DMS153 treated with DMSO at 0.1 percent for 48 hours (cell line): ENCODE data around the gene RAPH1.
"Not testable (repeated sequence)": the region's sequence is repeated elsewhere in the genome, so short reads cannot be mapped to it uniquely, and the experiment has no call there.

Source experiments
- DNase-seq: peaks from one replicate; lab custom pipeline; 2025; ENCODE audit not compliant: unreplicated experiment; lab: John Stamatoyannopoulos, UW

RAPH1 gene

GRCh38 chr2:203547356-203547755 lies 12.3 kb upstream of the RAPH1 start:
- DNase-seq: no peak

- DNase-seq: no peak
Measured at GRCh38 chr2:203544402-203544801, 9.3 kb upstream of the RAPH1 start.

DNA sequence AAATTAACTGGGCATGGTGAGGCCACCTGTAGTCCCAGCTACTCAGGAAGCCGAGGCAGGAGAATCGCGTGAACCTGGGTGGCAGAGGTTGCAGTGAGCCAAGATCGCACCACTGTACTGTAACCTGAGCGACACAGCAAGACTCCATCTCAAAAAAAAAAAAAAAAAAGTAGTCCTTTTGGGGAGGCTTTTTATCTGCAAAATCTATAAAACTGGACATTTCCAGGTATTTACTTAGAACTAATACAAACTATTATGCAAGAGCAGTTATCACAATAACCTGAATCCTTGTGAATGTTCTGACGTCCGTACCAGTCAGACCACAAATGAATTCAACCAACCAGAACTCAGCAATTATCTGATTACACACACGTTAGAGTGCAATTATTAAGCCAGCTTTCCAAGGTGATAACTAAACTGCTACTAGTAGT lies 8.8 kb upstream of the RAPH1 start:
- no peak for DNase-seq

GRCh38 chr2:203540598-203540997 lies 5.5 kb upstream of the RAPH1 start:
- DNase-seq: not testable (repeated sequence)

DNA sequence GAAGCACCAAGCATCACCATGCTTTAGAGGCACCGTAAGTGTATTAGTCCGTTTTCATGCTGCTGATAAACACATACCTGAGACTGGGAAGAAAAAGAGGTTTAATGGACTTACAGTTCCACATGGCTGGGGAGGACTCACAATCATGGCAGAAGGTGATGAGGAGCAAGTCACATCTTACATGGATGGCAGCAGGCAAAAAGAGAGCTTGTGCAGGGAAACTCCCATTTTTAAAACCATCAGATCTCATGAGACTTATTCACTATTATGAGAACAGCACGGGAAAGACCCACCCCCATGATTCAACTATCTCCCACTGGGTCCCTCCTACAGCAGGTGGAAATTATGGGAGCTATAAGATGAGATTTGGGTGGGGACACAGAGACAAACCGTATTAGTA lies 3.1 kb upstream of the RAPH1 start:
- not testable (repeated sequence) for DNase-seq

DNA sequence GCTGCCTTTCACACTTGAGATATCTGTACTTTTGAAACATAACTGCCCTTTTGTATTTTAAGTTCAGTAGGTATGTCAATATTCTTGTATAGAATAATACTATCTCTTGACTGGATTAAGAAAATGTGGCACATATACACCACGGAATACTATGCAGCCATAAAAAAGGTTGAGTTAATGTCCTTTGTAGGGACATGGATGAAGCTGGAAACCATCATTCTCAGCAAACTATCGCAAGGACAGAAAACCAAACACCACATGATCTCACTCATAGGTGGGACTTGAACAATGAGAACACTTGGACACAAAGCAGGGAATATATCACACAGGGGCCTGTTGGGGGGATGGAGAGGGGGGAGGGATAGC lies 1.5 kb upstream of the RAPH1 start:
- not testable (repeated sequence) for DNase-seq

- DNase-seq: no peak
Measured at GRCh38 chr2:203535784-203536585, 884 bp upstream of the RAPH1 start.

GRCh38 chr2:203534621-203535077 lies 452 bp downstream of the RAPH1 start:
- DNase-seq: no peak

DNA sequence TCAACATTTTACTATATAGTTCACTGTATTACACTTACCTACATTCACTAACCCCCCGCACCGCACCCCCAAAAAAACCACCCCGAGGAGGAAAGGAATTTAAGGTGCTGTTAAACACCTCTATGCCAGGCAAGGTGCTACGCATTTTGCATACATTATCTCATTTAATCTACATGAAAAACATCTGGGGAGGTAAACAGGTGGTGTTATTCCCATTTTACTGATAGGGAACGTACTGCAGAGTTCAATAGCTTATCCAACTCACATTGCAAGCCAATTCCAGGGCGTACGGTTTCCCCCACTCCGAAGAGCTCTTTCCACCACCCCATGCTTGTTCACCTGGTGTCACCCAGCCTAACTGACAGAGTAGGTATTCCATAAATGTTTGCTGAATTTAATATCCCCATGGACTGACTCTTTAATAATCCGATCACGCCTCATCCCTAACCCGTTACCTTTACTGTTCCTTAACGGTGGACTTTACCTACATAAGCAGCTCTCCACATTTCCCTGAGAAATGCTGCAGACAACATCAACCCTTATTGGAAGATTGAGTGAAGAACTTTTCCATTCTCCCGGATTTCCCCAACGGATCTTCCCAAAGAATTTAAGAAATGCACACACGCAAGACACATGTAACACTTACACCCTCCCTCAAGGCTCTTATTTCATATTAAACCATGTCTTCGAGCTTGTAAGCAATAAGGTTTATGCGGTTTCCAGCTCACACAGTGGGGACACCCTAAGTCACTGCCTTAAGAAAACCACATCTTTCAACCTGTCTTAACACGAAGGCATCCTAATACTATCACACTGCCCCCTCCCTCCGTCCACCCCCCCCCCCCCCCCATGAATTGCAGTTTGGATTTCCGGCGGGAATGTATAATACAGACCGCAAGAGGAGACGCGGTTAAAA lies 1.2 kb downstream of the RAPH1 start:
- DNase-seq: no peak

DNA sequence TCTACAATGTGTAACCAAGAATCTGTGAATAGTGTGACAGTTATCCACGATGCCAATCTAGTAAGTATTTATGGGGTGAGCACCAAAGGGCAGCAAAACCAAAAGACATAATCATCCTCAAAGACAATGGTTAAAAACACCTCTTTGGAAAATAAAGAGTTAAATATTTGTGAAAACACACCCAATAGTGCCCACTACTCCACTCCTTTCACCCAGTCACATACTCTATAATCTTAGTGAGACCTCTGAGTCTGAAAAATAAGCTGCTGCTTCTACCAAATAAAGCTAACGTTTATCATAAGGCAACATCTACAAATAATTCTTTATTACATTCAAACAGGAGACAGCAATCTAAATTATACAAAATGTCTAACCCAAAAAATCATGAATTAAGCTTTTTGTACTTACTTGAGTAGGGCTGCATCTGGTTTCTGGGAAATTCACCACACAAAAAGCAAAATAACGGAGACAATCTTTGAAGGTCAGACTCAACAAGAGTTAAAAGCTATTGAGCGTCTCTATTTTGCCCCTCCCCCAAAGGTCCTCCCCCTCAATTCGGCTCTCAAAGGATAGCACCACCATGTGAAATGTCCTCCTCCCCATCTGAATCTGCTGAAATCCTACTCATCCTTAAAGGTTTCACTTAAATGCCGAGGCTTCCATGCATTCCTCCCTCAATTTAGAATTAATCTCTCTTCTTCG lies 2.0 kb downstream of the RAPH1 start:
- DNase-seq: no peak

GRCh38 chr2:203527719-203528118 lies 7.4 kb downstream of the RAPH1 start:
- DNase-seq: no peak

GRCh38 chr2:203513268-203513667 lies 21.8 kb downstream of the RAPH1 start:
- not testable (repeated sequence) for DNase-seq

DNA sequence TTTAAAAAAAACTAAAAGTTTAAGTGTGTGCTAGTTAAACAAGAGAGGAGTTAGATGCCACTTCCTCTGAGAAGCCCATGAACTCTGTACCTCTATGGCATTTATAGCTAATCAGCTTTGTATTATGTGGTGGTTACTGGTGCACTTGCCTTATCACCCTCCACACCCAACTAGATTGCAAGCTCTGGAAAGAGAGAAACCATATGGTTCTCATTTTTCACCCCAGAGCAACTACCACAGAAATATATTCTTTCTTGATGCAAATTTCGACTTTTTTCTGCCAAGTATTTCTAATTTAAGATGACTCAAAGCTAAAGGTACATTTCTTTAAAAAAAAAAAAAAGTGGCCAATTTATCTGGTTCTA lies 24.2 kb downstream of the RAPH1 start:
- DNase-seq: no peak

DNA sequence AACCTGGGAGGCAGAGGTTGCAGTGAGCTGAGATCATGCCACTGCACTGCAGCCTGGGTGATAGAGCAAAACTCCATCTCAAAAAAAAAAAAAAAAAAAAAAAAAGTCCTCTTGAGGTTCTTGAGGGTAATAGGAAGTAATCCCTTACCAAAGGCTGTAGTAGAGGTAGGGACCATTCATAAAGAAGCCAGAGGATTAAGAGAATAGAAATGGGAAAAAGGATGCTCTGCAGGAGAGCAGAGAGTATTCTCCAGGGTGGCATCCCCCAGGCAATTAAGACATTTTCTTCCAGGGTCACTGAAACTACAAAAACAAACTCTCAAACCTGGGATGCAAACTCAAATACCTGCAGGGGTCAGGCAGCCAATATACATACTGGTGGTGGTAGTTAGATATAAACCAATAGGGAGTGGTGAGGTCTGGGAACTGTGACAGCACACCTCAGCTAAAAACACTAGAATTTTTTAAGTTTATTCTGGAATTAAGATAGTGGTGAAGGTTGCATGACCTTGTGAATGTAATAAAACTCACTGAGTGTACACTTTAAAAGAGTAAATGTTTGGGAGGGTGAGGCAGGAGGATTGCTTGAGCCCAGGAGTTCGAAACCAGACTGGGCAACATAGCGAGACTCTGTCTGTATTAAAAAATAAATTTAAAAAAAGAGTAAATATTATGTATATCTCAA lies 24.7 kb downstream of the RAPH1 start:
- DNase-seq: no peak

GRCh38 chr2:203503460-203503859 lies 31.6 kb downstream of the RAPH1 start:
- DNase-seq: not testable (repeated sequence)

- DNase-seq: no peak
Measured at GRCh38 chr2:203501873-203502272, 33.2 kb downstream of the RAPH1 start.

DNA sequence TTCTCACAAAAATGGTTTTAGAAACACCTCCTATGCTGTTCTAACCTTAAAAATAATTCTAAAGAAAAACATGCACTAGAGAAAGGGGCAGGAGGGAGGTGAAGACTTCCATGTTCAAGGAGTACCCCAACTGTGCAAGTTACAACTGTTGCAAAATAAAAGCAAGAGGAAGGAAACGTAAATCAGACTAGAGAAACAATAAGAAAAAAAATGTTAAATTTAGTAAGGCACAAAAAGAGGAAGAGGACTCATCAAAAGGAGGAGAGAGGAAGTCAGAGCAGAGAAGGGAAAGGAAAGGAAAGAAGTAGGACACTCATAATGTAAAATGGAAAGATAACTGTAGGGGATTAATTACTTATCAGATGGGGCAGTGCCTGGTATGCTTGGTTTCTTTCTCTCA lies 34.1 kb downstream of the RAPH1 start:
- DNase-seq: no peak

- DNase-seq: no peak
Measured at GRCh38 chr2:203500297-203500696, 34.8 kb downstream of the RAPH1 start.

DNA sequence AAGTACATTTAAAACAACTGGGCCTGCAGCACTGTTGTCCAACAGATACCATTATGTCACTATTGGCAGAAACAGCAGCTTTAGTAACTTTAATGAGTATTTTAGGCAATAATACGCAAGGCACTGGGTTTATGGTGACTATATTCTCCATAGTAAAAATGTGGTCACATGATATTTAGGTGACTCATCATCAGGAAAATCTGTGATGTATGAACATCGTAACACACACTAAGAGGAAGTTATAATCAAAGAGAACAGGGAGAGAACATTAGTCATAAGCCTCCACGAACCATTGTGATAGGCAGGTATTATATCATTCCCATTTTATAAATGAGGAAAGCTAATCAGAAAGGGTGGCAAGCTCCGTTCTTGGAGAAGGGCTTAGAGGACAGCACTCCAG lies 36.9 kb downstream of the RAPH1 start:
- no peak for DNase-seq

DNA sequence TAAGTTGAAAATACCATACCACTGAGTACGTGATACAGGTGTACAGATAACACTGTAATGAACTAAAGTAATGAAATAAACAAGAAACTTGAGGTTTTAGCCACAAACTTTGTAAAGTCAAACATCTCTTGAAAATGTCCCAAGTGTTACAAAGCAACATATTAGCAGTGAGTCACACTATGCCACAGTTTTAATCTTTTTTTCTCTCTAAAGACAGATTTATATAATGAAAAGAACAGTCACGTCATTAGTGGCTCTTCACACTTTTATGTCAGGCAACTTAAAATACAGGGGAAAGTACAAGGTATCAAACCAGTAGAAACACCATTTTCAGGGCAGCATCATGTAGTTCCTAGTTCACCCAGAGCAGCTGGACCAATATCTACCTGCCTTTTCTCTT lies 42.1 kb downstream of the RAPH1 start:
- no peak for DNase-seq

GRCh38 chr2:203490391-203490790 lies 44.7 kb downstream of the RAPH1 start:
- DNase-seq: no peak
